A673 (cell line): Measurements from ENCODE around the gene SSMEM1.

Source experiments
- EZH2 ChIP-seq: fragments of 200-600 bp; sonication (generic); IDR thresholded peaks from 2 replicates; pipeline ENCODE4 v1.6.1; 2017; ENCODE audit warnings: borderline replicate concordance, low read depth, mild to moderate bottlenecking, mixed read lengths, antibody characterized with exemption, low read length; ENCODE audit not compliant: poor library complexity, severe bottlenecking
- TF ChIP-seq, protein P1 (sequence below): fragments of 300-800, 200-600 bp; sonication (generic); conservative IDR thresholded peaks from 2 replicates; pipeline ENCODE4 v1.5.1; 2017; ENCODE audit warnings: low read depth, mild to moderate bottlenecking, antibody characterized with exemption, low read length, moderate library complexity, mixed read lengths

- TF ChIP-seq EZH2 = no peak
- TF ChIP-seq, protein P1, sequence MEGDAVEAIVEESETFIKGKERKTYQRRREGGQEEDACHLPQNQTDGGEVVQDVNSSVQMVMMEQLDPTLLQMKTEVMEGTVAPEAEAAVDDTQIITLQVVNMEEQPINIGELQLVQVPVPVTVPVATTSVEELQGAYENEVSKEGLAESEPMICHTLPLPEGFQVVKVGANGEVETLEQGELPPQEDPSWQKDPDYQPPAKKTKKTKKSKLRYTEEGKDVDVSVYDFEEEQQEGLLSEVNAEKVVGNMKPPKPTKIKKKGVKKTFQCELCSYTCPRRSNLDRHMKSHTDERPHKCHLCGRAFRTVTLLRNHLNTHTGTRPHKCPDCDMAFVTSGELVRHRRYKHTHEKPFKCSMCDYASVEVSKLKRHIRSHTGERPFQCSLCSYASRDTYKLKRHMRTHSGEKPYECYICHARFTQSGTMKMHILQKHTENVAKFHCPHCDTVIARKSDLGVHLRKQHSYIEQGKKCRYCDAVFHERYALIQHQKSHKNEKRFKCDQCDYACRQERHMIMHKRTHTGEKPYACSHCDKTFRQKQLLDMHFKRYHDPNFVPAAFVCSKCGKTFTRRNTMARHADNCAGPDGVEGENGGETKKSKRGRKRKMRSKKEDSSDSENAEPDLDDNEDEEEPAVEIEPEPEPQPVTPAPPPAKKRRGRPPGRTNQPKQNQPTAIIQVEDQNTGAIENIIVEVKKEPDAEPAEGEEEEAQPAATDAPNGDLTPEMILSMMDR = no peak
Measured at GRCh38 chr7:130228840-130229502, 21.3 kb downstream of the SSMEM1 start.
